T-cell (primary cell): ENCODE results near the gene ITPR1. TPM values are rescaled to one million over a fixed set of nuclear protein-coding genes. Genes with fewer than 3 reads are reported as not detected.

ENCODE experiments used
- ATAC-seq, 4 experiments: fragments of 200-7000 bp in 3 of 4; fragments of 150-1000 bp in 1 of 4; cut with Tn5 transposase; replicated peaks in 1 of 4; 1 replicate in 3 of 4; 2 replicates in 1 of 4; pipeline ENCODE4 v1.10.0; 2021; ENCODE audit warnings: moderate library complexity in 3 of 4, mild to moderate bottlenecking in 2 of 4, moderate number of reproducible peaks in 1 of 4
- CTCF ChIA-PET, 2 donors: fragments of 300-600 bp; sonication (Branson Sonifier 250); formaldehyde crosslinking; loops; one replicate each; lab custom pipeline; 2022; ENCODE audit warnings: antibody characterized with exemption in 2 of 2; lab: Charles Lee
- POLR2A ChIA-PET, 2 donors: fragments of 300-600 bp; sonication (Branson Sonifier 250); formaldehyde crosslinking; loops; one replicate each; lab custom pipeline; 2022; ENCODE audit warnings: antibody characterized with exemption in 2 of 2; lab: Charles Lee
- DNase-seq, 35 experiments: peaks; one replicate each; pipeline versions ENCODE4 v3.0.0 to v3.0.0-alpha.2; 2013 to 2023
- H3K27ac ChIP-seq: one replicate; pipeline ENCODE4 v1.5.1; 2013; ENCODE audit warnings: low read length
- H3K27me3 ChIP-seq, 2 experiments: replicated peaks in 1 of 2; 1 replicate in 1 of 2; 2 replicates in 1 of 2; pipeline versions ENCODE4 v1.6.1 to v1.7.0; 2013; ENCODE audit warnings: low read length in 1 of 2, mixed read lengths in 1 of 2; ENCODE audit not compliant: control insufficient read depth in 2 of 2, insufficient read depth in 2 of 2; ENCODE audit errors: extremely low read depth in 1 of 2
- H3K36me3 ChIP-seq, 2 donors: 1 replicate in 1 of 2; 2 replicates in 1 of 2; pipeline versions ENCODE4 v1.6.1 to v1.7.0; 2013; ENCODE audit warnings: low read length in 1 of 2; ENCODE audit not compliant: control insufficient read depth in 2 of 2, insufficient read depth in 1 of 2; ENCODE audit errors: extremely low read depth in 1 of 2
- H3K4me1 ChIP-seq, 2 experiments: 1 replicate in 1 of 2; 2 replicates in 1 of 2; pipeline versions ENCODE4 v1.6.1 to v1.7.0; 2013; ENCODE audit warnings: low read length in 2 of 2, mixed read lengths in 1 of 2; ENCODE audit not compliant: insufficient read depth in 2 of 2, control insufficient read depth in 1 of 2; ENCODE audit errors: extremely low read depth in 1 of 2
- H3K4me3 ChIP-seq, 2 donors: 1 replicate in 1 of 2; 2 replicates in 1 of 2; pipeline versions ENCODE4 v1.5.1 to v1.7.0; 2013; ENCODE audit warnings: mild to moderate bottlenecking in 2 of 2, low read length in 1 of 2, moderate library complexity in 1 of 2; ENCODE audit not compliant: control insufficient read depth in 1 of 2; ENCODE audit errors: extremely low read depth in 1 of 2
- H3K9me3 ChIP-seq: 2 replicates; pipeline ENCODE4 v1.7.0; 2013
- H3K27ac Mint-ChIP-seq, 2 donors: one replicate each; pipeline ENCODE4 v1.8.0; 2020 to 2021; ENCODE audit warnings: mild to moderate bottlenecking in 2 of 2, mixed read lengths in 2 of 2
- H3K27me3 Mint-ChIP-seq, 2 donors: one replicate each; pipeline ENCODE4 v1.8.0; 2021 to 2022; ENCODE audit warnings: mixed read lengths in 2 of 2
- H3K36me3 Mint-ChIP-seq: one replicate; pipeline ENCODE4 v1.8.0; 2021; ENCODE audit warnings: mixed read lengths
- H3K4me1 Mint-ChIP-seq, 3 donors: one replicate each; pipeline ENCODE4 v1.8.0; 2020 to 2022; ENCODE audit warnings: mixed read lengths in 3 of 3, mild to moderate bottlenecking in 1 of 3
- H3K4me3 Mint-ChIP-seq, 3 donors: one replicate each; pipeline ENCODE4 v1.8.0; 2020 to 2022; ENCODE audit warnings: mild to moderate bottlenecking in 3 of 3, mixed read lengths in 3 of 3, moderate library complexity in 3 of 3
- H3K9me3 Mint-ChIP-seq, 3 donors: one replicate each; pipeline ENCODE4 v1.8.0; 2020 to 2022; ENCODE audit warnings: mixed read lengths in 3 of 3
- WGBS: methylation state at CpG from one replicate; pipeline ENCODE4 v1.1.5; 2013; ENCODE audit warnings: missing lambda C conversion rate; ENCODE audit not compliant: insufficient coverage; 5-methylcytosine and 5-hydroxymethylcytosine counted together
- total RNA-seq, 35 experiments: library from RNA in 6 of 35; stranded (reverse) in 6 of 35; fragments of 120-200 nt in 1 of 35; gene quantifications; one replicate each; pipeline versions ENCODE4 v1.2.1 to v1.2.4 and lab custom pipeline; 2013 to 2026

The ITPR1 gene
- total RNA-seq, 5 donors from 2014 or later (not counting 1 experiment from before 2014, with no cell fraction given): 53.8 to 105 (median 73.1) TPM

DNA sequence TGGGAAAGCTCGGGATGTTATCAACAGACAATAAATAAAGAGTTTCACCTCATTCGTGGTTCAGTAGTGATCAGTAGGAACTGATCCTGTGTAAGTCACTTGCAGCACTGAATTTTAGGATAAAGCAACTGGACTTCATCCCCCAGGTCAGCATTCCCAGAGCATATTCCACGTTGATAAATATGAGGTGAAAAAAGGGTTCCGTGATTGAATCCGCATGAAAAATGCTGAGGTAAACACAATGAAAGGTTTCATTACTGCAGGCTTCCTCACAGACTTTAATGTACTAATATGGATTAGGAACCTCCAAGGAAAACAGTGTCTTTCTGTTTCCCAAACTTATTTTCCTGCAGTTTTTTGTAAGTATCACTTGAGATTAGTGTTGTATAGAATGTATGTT is 308.7 kb downstream of the ITPR1 start:
- no peak for ATAC-seq
- Mint-ChIP-seq H3K4me1 (peaks cover 17 to 31% (median 26%) of the 10 kb centered on the region in 3 donors), H3K27me3 (no peaks in the 10 kb centered on the region), H3K27ac (peak overlapping the region; percentile 6 to 57), H3K36me3 (peaks cover 85% of the 10 kb centered on the region), H3K9me3 (peaks cover 0 to 3% (median 0%) of the 10 kb centered on the region in 3 donors), H3K4me3 (no peak overlapping the region)
- peaks cover 0 to 9% of the 10 kb centered on the region in 2 experiments for H3K4me1 ChIP-seq
- H3K36me3 ChIP-seq: peaks cover 5 to 25% of the 10 kb centered on the region in 2 donors
- ChIA-PET CTCF (no interaction called here), POLR2A (no interaction called here)
- no peaks in the 10 kb centered on the region for H3K27me3 ChIP-seq
- WGBS: no CpG with 5 or more reads among the region's 5 CpGs
- no peaks in the 10 kb centered on the region for H3K9me3 ChIP-seq
- H3K4me3 ChIP-seq: no peak overlapping the region
- no peak overlapping the region for H3K27ac ChIP-seq
- DNase-seq: no peak

DNA sequence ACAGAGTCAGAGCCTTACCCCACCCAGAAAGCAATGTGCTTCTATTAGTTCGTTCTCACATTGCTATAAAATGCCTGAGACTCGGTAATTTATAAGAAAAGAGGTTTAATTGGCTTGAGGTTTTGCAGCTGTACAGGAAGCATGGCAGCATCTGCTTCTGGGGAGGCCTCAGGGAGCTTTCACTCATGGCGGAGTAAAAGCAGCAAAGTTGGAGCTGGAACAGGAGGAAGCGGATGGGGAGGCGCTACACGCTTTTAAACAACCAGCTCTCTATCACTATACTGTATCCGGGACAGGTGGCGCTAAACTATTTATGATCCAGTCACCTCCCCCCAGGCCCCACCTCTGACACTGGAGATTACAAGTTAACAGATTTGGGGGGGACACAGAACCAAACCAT is 309.8 kb downstream of the ITPR1 start:
- 100% methylated on average over 1 of the region's 8 CpGs for WGBS
- Mint-ChIP-seq H3K36me3 (peaks cover 80% of the 10 kb centered on the region), H3K9me3 (peaks cover 0 to 3% (median 0%) of the 10 kb centered on the region in 3 donors), H3K27me3 (no peaks in the 10 kb centered on the region), H3K27ac (no peak overlapping the region), H3K4me3 (no peak overlapping the region), H3K4me1 (peaks cover 17 to 31% (median 26%) of the 10 kb centered on the region in 3 donors)
- ATAC-seq (no peak), DNase-seq (no peak)
- Histone ChIP-seq H3K27ac (no peak overlapping the region), H3K27me3 (no peaks in the 10 kb centered on the region), H3K4me1 (peaks cover 0 to 9% of the 10 kb centered on the region in 2 experiments), H3K4me3 (no peak overlapping the region), H3K36me3 (peaks cover 5 to 27% of the 10 kb centered on the region in 2 donors), H3K9me3 (no peaks in the 10 kb centered on the region)
- ChIA-PET CTCF (no interaction called here), POLR2A (interaction anchor here in 1 of 2 donors (0.8 kb wide), 1 partner anchor 19 kb away, joined by 3 read pairs; no protein-coding TSS in a partner anchor)

DNA sequence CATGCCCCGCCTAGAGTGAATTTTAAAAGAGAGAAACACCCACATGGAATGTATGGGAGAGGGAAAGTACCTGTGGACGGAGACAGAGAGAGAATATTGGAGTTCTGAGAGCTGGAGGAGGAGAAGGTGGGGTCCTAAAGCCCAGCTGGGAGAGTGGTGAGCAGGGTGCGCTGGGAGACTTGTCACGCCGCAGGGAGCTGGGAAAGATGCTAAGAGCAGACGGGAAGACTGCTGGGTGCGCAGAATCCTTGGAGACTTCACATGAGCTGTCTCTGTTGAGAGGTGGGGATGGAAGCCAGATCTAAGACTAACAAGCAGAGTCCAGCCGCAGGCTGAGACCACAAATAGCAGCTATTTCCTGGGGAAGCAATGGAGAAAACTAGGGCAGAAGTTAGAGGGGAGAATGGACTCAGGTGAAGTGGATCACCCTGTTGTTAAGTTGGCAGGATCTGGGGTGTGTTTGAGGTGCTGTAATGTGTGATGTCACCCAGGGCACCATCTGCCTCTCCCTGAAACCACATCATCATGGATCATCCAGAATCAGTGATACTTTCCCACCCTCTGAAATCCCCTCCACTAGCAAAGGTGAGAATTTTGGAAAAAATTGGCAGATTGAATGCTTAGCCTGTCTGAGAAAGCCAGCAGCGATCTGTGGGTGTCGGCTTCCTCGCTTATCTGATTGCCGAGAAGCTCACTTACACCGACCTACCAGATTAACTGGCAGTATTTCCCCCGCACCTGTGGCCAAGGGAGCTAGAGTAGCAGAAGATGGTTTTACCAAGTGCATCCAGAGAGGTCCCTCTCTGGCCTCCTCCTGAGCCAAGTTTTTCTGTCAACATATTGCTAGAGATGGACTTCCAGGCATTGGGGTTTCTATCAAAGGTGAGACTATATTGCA is 311.3 kb downstream of the ITPR1 start:
- ChIA-PET CTCF (interaction anchor here (0.8 to 1.2 kb wide), 2 partner anchors 65 to 70 kb away, joined by 3 to 4 read pairs; no protein-coding TSS in a partner anchor), POLR2A (no interaction called here)
- no peaks in the 10 kb centered on the region for H3K27me3 Mint-ChIP-seq
- DNase-seq (peak in 1 of 35 experiments; percentile 19), ATAC-seq (peak; percentile 31 to 56 (median 48))
- H3K4me1 ChIP-seq: peaks cover 0 to 9% of the 10 kb centered on the region in 2 experiments
- 77% methylated on average over 12 of the region's 14 CpGs for WGBS
- H3K27ac Mint-ChIP-seq: peak overlapping the region; percentile 24 to 60
- H3K36me3 Mint-ChIP-seq: peaks cover 77% of the 10 kb centered on the region
- H3K27me3 ChIP-seq: no peaks in the 10 kb centered on the region
- peak overlapping the region in 2 of 3 donors; percentile 10 to 32 for H3K4me3 Mint-ChIP-seq
- H3K27ac ChIP-seq: no peak overlapping the region
- H3K9me3 Mint-ChIP-seq: peaks cover 0 to 3% (median 0%) of the 10 kb centered on the region in 3 donors
- no peak overlapping the region for H3K4me3 ChIP-seq
- H3K4me1 Mint-ChIP-seq: peaks cover 17 to 31% (median 26%) of the 10 kb centered on the region in 3 donors
- no peaks in the 10 kb centered on the region for H3K9me3 ChIP-seq
- peaks cover 5 to 35% of the 10 kb centered on the region in 2 donors for H3K36me3 ChIP-seq

DNA sequence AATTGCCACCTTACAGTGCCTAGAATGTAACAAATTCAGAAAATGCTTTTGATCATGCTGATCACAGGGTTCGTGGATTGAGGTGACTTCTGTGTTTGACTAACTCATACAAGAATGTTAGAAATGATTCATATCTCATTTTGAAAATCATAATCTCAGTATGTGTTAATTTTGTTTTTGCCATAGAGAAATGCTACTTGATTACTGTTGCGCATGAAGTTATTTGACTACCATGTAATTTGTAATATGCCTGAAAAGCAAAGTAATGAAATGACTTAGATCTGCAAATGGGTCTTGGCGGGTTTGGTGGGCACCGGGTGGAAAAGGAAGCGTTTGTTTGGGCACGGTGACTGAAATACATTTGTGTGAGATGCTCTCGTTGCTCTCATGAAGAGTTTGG is 312.5 kb downstream of the ITPR1 start:
- Mint-ChIP-seq H3K27ac (peak overlapping the region; percentile 4 to 69), H3K27me3 (no peaks in the 10 kb centered on the region)

DNA sequence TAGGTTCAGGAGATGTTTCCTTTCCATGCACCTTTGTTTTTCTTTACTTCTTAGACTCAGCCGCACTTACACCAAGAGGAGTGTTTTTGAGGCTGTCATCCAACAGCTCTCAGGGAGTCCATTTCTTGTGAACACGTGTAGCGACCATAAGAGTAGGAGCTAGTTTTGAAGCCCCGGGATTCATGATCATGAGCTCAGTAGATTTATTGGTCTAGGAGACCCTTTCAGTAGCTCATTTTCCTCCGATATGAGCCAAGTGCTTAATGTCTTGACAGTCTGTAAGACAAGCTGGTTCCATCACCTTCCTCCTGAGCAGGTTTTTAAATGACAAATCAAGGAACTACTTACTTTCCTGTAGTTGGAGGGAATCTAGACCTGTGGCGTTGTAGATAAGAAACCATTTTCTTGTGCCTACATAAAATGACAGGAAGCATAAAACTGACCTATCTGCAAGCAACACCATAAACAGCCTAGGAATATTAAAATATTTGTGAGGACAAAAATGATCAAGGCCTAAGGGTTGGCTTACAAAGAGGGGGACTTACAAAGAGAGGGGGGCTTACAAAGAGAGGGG is 313.5 kb downstream of the ITPR1 start:
- Histone ChIP-seq H3K27ac (no peak overlapping the region), H3K4me3 (no peak overlapping the region), H3K27me3 (no peaks in the 10 kb centered on the region), H3K9me3 (no peaks in the 10 kb centered on the region), H3K36me3 (peaks cover 8 to 25% of the 10 kb centered on the region in 2 donors), H3K4me1 (peaks cover 0 to 9% of the 10 kb centered on the region in 2 experiments)
- ChIA-PET POLR2A (interaction anchor here in 1 of 2 donors (0.5 to 0.7 kb wide), 2 partner anchors 35 to 65 kb away, joined by 3 read pairs; no protein-coding TSS in a partner anchor), CTCF (interaction anchor here in 1 of 2 donors (0.8 kb wide), 1 partner anchor 178 kb away, joined by 3 read pairs; no protein-coding TSS in a partner anchor)
- ATAC-seq (no peak), DNase-seq (no peak)
- H3K27me3 Mint-ChIP-seq: no peaks in the 10 kb centered on the region
- WGBS: 100% methylated on average over 3 of the region's 6 CpGs
- peaks cover 17 to 31% (median 29%) of the 10 kb centered on the region in 3 donors for H3K4me1 Mint-ChIP-seq
- peaks cover 0 to 3% (median 0%) of the 10 kb centered on the region in 3 donors for H3K9me3 Mint-ChIP-seq
- H3K27ac Mint-ChIP-seq: peak overlapping the region; percentile 25 to 51
- H3K4me3 Mint-ChIP-seq: no peak overlapping the region
- H3K36me3 Mint-ChIP-seq: peaks cover 70% of the 10 kb centered on the region

More for the DNA sequence above, 312.5 kb downstream of the ITPR1 start:
- H3K4me1 Mint-ChIP-seq: peaks cover 17 to 31% (median 29%) of the 10 kb centered on the region in 3 donors
- Histone ChIP-seq H3K27me3 (no peaks in the 10 kb centered on the region), H3K36me3 (peaks cover 8 to 30% of the 10 kb centered on the region in 2 donors), H3K27ac (no peak overlapping the region), H3K9me3 (no peaks in the 10 kb centered on the region), H3K4me1 (peaks cover 0 to 9% of the 10 kb centered on the region in 2 experiments), H3K4me3 (no peak overlapping the region)
- no peak overlapping the region for H3K4me3 Mint-ChIP-seq
- CTCF ChIA-PET: no interaction called here
- POLR2A ChIA-PET: no interaction called here
- 32% methylated on average over 6 of the region's 7 CpGs for WGBS
- peaks cover 0 to 3% (median 0%) of the 10 kb centered on the region in 3 donors for H3K9me3 Mint-ChIP-seq
- peaks cover 75% of the 10 kb centered on the region for H3K36me3 Mint-ChIP-seq
- DNase-seq (no peak), ATAC-seq (no peak)
